Measurements from ENCODE around the gene IER5.

IER5 gene

GRCh38 chr1:181099152-181100014, 10.9 kb downstream of the IER5 start:
- DNase-seq: no peak

GRCh38 chr1:181100015-181100905, 11.8 kb downstream of the IER5 start:
- no peak for DNase-seq

DNA sequence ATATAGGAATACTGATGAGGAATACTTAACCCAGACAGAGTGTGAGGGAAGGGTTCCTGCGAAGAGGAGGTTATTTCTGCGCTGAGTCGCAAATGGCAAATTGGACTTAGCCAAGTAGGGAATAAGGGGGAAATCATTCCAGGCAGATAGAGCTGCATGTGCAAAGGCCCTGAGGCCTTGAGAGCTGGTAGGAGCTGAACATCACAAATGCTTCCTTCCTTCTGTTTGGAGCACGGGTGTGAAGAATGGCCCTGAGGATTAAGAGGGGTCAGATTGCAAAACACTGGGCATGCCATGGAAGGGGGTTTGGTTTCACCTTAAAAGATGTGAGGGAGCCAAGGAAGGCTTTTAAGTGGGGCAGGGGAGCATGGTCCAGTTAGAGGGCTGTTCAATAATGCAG, 12.4 kb downstream of the IER5 start:
- DNase-seq: no peak

GRCh38 chr1:181101581-181102226, 13.2 kb downstream of the IER5 start:
- peak; percentile 53 for DNase-seq

- DNase-seq: no peak
Measured at GRCh38 chr1:181102841-181103240, 14.3 kb downstream of the IER5 start.

GRCh38 chr1:181103399-181103798, 14.9 kb downstream of the IER5 start:
- DNase-seq: no peak

GRCh38 chr1:181104042-181104789, 15.7 kb downstream of the IER5 start:
- peak; percentile 71 for DNase-seq

- DNase-seq: no peak
Measured at GRCh38 chr1:181104790-181105133, 16.3 kb downstream of the IER5 start.

DNA sequence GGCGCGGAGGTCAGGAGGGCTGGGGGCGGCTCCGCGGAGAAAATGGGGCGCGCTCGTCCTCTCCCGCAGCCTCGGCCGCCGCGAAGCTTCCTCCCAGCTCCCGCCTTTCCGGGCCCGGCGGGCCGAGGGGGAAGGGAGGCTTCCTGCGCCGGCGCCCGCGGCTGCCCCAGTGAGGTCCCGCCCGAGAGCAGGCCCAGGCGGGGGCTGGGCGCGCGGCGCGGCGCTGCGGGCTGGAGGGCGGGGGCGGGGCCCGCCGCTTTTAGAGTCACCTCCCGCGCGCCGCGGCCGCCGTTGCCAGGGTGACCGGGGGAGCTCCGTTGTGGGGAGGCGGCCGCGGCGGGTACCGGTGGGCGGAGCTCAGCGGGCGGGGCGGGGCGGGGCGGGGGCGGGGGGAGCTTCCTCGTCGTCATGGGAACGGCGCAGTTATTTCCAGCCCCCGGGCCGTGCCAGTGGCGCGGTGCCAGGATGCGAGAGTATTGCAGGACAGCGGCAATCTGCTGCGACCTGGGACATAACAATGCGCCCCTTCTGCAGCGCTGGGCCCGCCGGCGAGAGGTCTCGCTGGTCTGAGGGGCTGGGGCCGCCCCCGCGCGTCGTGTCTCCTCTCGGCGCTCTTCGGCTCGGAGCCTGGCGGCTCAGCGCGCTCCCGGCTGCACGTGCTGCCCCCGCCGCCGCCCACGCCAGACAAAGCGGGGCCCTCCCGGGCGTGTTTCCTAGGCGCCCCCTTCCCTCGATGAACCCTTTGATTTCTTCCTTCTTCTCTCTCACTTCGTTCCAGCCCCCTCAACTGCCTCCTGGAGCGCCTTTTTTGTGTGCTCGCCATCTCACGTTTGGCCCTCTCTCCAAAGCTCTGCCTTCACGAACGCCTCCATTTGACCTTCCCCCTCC, 16.9 kb downstream of the IER5 start:
- peak; percentile 97 for DNase-seq

- no peak for DNase-seq
Measured at GRCh38 chr1:181106022-181106312, 17.5 kb downstream of the IER5 start.

GRCh38 chr1:181106479-181106878, 18.0 kb downstream of the IER5 start:
- DNase-seq: no peak

GRCh38 chr1:181107711-181108110, 19.2 kb downstream of the IER5 start:
- no peak for DNase-seq

- no peak for DNase-seq
Measured at GRCh38 chr1:181108304-181108867, 19.9 kb downstream of the IER5 start.

GRCh38 chr1:181110013-181110412, 21.5 kb downstream of the IER5 start:
- DNase-seq: no peak

- DNase-seq: no peak
Measured at GRCh38 chr1:181111559-181111958, 23.1 kb downstream of the IER5 start.

DNA sequence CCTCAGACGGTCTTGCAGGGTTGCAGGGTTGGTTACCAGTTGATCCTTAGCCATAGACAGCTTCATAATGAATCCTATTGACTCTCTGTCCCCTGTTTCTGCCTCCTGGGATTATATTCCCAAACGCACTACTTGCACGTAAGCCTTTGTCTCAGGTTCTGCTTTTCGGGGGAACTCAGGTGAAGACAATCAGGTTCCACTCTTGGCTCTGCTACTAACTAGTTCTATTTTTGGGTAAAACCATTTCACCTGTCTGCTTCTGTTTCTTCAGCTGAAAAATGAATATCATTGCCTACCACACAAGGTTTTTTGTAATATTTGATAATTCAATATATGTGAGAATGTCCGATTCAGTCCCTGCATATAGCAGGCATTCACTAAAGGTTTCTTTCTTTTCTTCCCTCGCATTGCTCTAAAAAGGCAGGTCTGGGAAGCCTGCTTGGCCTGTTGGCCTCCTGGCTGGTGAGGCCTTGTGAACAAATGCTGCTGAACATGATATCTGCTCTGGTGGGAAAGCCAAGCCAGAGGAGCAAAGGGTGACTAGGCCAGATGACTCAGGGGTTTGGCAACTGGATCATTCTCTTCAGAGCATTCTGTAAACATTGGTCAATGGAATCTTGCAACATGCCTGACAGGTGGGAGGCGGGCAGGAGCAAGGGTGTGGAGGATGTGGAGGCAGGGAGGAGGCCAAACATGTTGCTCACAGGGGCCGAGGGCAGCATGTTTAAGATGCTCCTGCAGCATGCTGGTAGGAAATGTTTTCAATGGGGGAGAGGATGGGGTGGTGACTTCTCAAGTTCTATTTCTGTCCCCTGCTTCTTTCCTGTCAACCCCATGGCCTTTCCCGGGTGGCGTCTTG, 23.8 kb downstream of the IER5 start:
- DNase-seq: no peak

DNA sequence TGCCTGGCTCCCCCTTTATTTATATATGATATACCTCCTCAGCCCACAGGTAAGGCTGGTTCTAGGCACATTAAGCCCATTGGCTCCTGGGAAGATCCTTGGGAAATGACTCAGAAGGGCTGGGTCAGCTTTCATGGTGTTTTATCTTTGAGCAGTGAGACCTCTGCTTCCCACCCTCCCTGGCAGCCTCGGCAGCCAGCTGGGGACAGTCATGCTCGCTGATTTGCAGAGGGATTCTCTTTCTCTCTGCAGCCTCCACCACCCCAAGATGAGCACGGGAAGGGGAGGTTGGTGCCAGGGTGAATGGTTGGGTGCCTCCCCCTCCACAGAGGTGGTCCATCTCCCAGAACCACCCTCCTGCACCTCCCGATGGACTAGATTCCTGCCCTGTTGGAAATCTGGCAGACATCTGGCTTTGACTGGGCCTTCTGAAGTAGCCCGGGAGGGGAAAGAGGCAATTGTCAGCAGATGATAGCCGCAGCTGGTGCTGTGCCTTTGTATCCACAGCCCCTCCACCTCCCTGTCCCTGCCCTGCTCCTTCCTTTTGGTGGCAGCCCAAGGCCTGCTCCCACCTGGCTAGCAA, 24.6 kb downstream of the IER5 start:
- DNase-seq: no peak

GRCh38 chr1:181114574-181115367, 26.3 kb downstream of the IER5 start:
- DNase-seq: no peak

- no peak for DNase-seq
Measured at GRCh38 chr1:181115368-181115684, 26.8 kb downstream of the IER5 start.

All from NCI-H526 treated with DMSO at 0.1 percent for 48 hours (cell line).